ENCODE measurements around the gene AAMP.

The AAMP gene

DNA sequence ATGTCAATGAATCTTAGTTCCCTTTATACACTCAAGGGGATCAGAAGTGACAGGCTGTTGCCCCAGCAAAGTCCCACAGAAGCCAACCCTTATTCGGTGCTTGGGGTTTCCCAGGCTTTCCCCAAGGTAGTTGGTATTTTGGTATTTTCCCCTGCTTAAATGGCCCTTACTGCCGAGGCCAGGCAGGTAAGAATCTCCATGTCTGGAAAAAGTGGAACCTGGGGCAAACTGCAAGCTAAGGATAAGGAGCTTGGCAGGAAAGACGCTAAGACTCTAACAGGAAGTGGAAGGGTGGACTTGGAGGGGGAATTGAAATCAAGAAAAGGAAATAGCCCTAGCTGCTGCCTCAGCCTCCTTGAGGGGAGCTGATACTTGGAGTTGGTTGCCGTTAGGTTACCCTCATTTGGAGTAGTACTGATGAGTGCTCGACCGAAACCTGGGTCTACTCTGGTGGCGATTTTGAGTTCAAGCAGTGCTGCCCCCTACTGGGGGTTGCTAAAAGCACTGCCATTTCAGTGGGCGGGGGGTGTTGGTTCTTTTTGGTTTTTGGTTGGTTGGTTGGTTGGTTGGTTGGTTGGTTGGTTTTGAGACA lies 12.5 kb downstream of the AAMP start:
- peak; percentile 61 for DNase-seq

GRCh38 chr2:218256612-218257350 lies 13.2 kb downstream of the AAMP start:
- DNase-seq, result no peak

- no peak for DNase-seq
Observed at GRCh38 chr2:218255446-218255845, 14.5 kb downstream of the AAMP start.

- no peak for DNase-seq
Observed at GRCh38 chr2:218253232-218253625, 16.7 kb downstream of the AAMP start.

GRCh38 chr2:218252509-218253231 lies 17.3 kb downstream of the AAMP start:
- no peak for DNase-seq

GRCh38 chr2:218249691-218250090 lies 20.2 kb downstream of the AAMP start:
- DNase-seq, result no peak

- no peak for DNase-seq
Observed at GRCh38 chr2:218245214-218245613, 24.7 kb downstream of the AAMP start.

- no peak for DNase-seq
Observed at GRCh38 chr2:218244665-218245064, 25.3 kb downstream of the AAMP start.

- DNase-seq, result no peak
Observed at GRCh38 chr2:218244204-218244603, 25.7 kb downstream of the AAMP start.

DNA sequence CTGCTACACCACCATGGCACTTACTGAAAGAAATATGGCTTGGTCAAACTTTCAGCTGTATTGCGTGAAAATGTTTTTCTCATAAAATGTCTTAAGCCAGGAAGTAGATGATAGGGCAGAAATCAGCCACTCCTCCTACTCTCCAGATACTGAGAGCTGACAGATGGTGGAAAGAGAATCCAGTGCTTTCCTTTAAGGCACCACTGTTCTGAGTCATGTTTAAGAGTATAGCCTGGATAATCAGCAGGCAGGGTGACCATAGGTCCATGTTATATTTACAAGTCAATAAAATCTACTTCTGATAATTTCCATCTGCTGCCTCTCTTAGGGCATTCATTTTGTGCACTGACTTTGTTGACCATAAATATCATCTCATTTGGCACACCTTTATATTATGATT lies 31.1 kb downstream of the AAMP start:
- no peak for DNase-seq

DNA sequence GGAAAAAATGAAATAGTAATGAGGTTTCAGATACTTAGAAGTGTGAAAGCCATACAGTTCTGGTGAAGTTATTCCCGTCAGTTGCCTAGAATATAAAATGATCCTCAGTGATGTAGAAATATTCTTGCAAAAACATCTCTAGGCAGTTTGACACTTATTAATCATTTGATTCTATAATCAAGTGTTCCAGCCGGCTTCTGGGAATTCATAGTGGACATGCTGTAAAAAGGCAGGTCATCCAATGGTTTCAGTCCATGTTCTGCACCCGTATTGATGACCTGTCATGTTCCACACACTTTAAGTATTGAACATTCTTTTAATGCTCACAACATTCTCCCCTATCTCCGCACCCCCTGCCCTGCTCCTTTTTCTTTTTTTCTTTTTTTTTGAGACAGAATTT lies 33.1 kb downstream of the AAMP start:
- no peak for DNase-seq

GRCh38 chr2:218235017-218235416 lies 34.9 kb downstream of the AAMP start:
- no peak for DNase-seq

- no peak for DNase-seq
Observed at GRCh38 chr2:218234521-218234920, 35.4 kb downstream of the AAMP start.

- DNase-seq, result no peak
Observed at GRCh38 chr2:218233543-218233942, 36.4 kb downstream of the AAMP start.

DNA sequence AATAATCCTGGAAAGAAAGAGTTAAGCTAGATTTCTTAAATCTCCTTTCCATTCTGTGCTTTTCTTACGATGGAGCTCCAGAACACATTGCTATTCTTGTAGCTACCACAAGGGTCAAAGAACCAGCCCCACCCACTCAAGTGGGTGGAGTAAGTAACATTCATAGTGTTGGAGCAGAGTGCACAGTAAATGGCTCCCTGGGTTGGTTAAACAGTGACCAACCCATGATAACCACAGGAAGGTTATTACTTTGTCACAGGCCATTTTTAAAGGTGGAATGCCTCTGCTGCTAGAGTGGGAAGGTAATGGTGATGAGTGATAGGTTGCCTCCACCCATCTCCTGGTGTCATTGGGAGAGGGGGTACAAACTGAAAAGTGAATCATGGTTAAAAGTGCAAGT lies 39.1 kb downstream of the AAMP start:
- DNase-seq, result no peak

GRCh38 chr2:218229851-218230250 lies 40.1 kb downstream of the AAMP start:
- no peak for DNase-seq

GRCh38 chr2:218229239-218229638 lies 40.7 kb downstream of the AAMP start:
- no peak for DNase-seq

DNA sequence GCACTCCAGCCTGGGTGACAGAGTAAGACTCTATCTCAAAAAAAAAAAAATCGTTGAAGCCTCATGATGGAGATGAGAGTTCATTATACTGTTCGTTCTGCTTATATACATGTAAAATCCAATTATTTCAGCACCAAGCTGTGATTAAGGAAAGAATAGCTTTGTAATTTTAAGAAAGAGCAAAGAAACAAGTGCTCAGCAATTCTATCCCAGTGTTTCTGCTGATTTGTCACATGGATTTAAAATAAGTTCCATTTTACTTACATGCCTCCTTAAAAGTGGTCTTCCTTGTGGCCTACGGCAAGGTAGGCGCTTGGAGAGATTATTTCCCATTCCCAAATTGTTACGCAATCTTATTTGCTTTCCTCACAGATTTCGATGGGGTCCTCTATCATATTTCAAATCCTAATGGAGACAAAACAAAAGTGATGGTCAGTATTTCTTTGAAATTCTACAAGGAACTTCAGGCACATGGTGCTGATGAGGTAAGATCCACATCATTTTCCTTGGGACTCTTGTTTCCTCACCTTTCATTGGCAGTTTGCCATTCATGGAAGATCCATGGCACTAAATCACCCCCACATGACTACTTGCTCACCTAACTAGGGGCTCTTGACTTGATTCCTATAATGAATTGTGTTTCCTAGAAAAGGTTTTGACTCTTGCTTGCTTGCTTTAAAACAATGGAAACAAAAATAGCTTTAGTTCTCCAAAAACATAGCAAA lies 41.4 kb downstream of the AAMP start:
- no peak for DNase-seq

GRCh38 chr2:218226903-218227302 lies 43.0 kb downstream of the AAMP start:
- no peak for DNase-seq

DNA sequence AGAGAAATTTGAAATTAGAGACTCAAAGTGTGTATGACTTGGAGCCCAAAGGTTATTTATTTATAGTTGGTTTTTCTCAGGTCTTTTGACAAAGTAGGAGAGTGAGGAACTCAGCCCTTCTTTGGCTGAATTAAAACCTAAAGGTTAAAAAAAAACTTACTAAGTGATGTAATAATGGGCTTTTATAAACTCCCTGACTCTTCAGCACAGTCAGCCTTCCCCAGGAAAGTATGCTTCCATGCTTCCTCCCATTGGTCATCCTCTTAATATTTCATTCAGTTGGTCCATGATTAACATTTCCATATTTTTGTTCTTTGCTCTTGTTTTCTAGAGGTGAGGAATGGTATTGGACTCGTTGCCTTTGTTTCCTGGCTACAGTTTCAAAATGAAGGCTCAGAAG lies 45.8 kb downstream of the AAMP start:
- no peak for DNase-seq

- DNase-seq, result no peak
Observed at GRCh38 chr2:218223046-218223445, 46.9 kb downstream of the AAMP start.

DNA sequence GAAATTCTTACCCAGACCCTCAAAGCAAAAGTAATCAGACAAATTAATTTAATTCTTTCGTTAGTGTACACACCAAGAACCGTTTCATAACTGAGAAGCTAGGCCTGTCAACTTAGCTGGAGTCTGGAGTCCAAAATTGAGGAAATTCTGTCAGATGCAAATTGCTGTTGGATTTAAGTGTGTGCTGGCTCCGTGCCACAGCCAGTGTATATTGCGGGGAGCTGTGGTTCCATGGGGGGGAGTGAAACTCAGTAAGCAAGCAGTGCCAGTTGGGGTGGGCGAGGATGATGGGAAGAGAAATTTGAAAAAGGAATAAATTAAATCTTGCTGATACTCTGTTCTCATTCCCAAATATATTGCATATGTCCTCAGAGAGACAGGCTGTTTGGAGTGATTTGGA lies 48.9 kb downstream of the AAMP start:
- DNase-seq, result no peak

DNA sequence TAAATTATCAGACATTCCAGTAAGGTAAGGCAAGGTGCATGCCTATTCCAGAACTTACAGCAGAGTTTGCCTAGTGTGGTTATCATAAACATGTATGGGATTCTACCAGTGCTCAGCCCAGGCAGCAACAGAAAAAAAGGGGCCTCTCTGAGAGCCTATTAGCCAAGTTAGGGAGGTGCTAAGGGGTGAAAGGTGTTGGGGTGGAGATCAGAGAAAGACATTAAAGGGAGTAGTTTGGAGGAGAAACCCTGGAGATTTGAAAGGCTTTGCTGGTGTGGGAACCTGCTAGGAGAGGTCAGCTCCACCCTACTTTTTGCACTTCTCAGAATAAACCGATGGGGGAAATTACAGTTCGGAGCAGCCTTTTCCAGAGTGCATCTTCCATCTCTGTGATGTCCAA lies 50.0 kb downstream of the AAMP start:
- no peak for DNase-seq

All from activated naive CD4-positive, alpha-beta T cell treated with anti-CD3 and anti-CD28 coated beads, Interleukin-2, amount 50 U/mL, for 16 hours (primary cell).